ENCODE measurements around the gene PIK3R1.

Gene PIK3R1

DNA sequence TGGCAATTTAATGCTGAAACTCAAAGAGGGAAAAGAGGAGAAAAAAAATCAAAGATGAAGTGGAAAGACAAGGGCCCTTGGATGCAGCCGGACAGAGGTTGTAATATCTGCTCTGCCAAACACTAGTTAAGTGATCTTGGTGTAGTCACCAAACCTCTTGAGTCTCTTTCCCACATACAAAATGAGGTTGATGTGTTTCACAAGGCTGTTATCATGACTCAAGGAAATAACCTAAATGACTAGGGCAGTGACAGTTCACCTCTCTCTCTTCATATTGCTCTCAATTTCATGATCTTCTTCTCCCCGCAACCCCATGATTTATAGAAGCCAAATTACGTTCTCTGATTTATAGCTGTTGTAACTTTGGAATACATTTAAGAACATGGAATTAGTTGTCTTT lies 44.9 kb downstream of the PIK3R1 start:
- Histone ChIP-seq H3K27me3 (replicated peaks) (no peaks in the 10 kb centered on the region), H3K4me3 (ENCODE audit: low read depth, low read length) (no peak overlapping the region), H3K27ac (no peak overlapping the region), H3K36me3 (replicated peaks) (no peaks in the 10 kb centered on the region)
- in situ Hi-C loops (cut with HindIII; ENCODE audit: low pct_ligation_motif_present, low sequenced_read_pairs), result loop anchor here (25.0 kb wide), 1 partner anchor 998 kb away; no protein-coding TSS in a partner anchor
- no peak for DNase-seq
- TF ChIP-seq, protein P1, sequence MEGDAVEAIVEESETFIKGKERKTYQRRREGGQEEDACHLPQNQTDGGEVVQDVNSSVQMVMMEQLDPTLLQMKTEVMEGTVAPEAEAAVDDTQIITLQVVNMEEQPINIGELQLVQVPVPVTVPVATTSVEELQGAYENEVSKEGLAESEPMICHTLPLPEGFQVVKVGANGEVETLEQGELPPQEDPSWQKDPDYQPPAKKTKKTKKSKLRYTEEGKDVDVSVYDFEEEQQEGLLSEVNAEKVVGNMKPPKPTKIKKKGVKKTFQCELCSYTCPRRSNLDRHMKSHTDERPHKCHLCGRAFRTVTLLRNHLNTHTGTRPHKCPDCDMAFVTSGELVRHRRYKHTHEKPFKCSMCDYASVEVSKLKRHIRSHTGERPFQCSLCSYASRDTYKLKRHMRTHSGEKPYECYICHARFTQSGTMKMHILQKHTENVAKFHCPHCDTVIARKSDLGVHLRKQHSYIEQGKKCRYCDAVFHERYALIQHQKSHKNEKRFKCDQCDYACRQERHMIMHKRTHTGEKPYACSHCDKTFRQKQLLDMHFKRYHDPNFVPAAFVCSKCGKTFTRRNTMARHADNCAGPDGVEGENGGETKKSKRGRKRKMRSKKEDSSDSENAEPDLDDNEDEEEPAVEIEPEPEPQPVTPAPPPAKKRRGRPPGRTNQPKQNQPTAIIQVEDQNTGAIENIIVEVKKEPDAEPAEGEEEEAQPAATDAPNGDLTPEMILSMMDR (IDR thresholded peaks at IDR 0.05; ENCODE audit: low read depth, low read length, missing control alignments), result no peak

DNA sequence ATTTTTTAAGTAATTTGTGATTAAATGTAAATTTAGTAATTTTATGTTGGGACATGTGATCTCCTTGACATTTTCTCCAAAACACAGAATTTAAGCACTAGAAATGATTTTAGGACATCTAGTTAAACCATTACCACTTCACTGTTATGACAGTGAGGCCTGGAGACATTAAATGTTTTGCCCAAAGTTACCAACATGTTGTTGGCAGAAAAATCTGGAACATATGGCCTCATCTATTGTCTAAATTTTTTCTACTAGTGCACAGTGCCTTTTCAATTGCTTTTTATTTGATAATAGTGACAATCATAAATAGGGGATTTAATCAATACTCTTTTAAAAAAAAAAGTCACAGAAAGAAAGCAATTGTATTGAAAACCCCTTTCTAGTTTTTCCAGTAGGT lies 45.6 kb downstream of the PIK3R1 start:
- in situ Hi-C loops (cut with HindIII; ENCODE audit: low pct_ligation_motif_present, low sequenced_read_pairs), result loop anchor here (25.0 kb wide), 1 partner anchor 999 kb away; no protein-coding TSS in a partner anchor
- no peak for DNase-seq
- Histone ChIP-seq H3K4me3 (ENCODE audit: low read depth, low read length) (no peak overlapping the region), H3K27me3 (replicated peaks) (no peaks in the 10 kb centered on the region), H3K27ac (no peak overlapping the region), H3K36me3 (replicated peaks) (no peaks in the 10 kb centered on the region)
- TF ChIP-seq, protein P1 (IDR thresholded peaks at IDR 0.05; ENCODE audit: low read depth, low read length, missing control alignments), result no peak

DNA sequence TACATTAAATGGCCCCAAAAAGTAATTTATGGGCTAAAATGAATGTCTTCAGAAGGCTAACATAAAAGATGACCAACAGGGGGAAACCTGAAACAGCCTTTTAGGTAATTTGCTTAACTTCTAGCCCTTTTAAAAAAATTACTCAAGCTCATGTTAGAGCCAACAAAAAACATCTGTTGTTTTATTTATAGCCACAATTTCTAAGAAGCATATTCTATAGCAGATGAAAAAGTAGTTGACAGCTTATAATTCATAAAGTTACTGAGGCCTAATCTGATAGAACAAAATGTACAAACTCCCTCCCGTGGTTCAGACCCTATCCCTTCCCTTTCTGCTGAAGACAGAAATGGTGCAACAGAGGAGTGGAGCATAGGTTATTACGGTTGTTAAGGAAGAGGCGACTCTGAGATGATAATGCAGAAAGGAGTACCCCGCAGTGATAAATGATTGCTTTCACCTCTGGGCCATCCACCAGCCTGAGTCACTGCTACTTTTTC lies 46.1 kb downstream of the PIK3R1 start:
- TF ChIP-seq, protein P1 (IDR thresholded peaks at IDR 0.05; ENCODE audit: low read depth, low read length, missing control alignments), result no peak
- in situ Hi-C loops (cut with HindIII; ENCODE audit: low pct_ligation_motif_present, low sequenced_read_pairs), result loop anchor here (25.0 kb wide), 1 partner anchor 999 kb away; no protein-coding TSS in a partner anchor
- Histone ChIP-seq H3K36me3 (replicated peaks) (no peaks in the 10 kb centered on the region), H3K27me3 (replicated peaks) (no peaks in the 10 kb centered on the region), H3K4me3 (ENCODE audit: low read depth, low read length) (no peak overlapping the region), H3K27ac (no peak overlapping the region)
- DNase-seq, result no peak

DNA sequence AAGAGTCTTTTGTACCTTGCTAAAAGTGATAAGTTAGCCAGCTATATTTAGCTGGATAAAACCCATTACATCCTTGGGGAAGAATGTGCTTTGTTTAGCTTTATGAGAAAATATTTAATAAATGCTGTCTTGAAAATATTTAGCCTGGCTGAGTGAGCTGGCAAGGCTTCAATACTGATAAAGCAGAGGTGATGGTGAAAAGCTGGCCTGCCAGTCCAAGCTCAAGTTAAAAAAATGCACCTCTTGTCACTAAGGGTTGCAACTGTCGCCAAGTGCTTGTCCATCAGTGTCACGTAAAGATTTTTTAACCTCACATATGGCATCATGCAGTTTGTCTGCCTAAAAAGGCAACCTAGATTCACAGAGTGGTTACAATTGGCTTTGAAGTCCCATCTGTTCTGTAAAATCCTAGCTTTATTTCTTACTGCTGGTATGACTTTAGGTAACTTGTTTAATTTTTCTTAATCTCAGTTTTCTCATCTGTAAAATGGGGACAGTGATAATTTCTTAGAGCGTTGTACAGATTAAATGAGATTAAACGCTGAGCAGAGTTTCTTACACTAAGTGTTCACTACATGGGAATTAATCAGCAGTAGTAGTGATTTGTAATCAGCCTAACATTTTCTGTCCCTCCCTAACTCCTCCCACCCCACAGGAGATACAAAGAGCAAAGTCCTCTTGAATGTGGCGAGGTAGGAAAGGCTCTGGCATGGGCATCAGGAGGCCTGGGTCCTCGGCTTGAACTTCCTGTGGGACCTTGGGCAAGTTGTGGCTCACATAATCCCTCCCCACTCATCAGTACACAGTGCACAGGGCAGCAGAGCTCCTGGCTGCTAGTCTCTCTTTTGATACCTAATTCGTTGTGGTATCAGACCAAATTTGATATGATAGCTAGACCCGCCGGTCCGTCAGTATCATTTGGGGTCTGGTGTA lies 48.7 kb downstream of the PIK3R1 start:
- in situ Hi-C loops (cut with HindIII; ENCODE audit: low pct_ligation_motif_present, low sequenced_read_pairs), result loop anchor here (25.0 kb wide), 1 partner anchor 1002 kb away; no protein-coding TSS in a partner anchor
- TF ChIP-seq, protein P1 (IDR thresholded peaks at IDR 0.05; ENCODE audit: low read depth, low read length, missing control alignments), result no peak
- Histone ChIP-seq H3K27ac (no peak overlapping the region), H3K36me3 (replicated peaks) (no peaks in the 10 kb centered on the region), H3K27me3 (replicated peaks) (no peaks in the 10 kb centered on the region), H3K4me3 (ENCODE audit: low read depth, low read length) (no peak overlapping the region)
- peak; percentile 63 for DNase-seq

DNA sequence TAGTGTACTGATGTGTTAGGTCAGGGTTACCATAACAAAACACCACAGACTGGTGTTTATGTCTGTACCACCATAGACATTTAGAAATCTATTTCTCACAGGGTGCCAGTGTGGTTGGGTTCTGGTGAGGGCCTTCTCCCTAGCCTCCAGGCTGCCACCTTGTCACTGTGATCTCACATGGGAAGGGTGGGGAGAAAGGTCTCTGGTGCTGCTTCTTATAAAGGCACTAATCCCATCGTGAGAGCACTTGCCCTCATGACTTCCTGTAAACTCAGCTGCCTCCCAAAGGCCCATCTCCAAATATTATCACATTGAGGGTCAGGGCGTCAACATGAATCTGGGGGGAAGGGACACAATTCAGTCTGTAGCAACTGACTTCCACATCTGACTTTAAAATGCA lies 49.8 kb downstream of the PIK3R1 start:
- Histone ChIP-seq H3K4me3 (ENCODE audit: low read depth, low read length) (no peak overlapping the region), H3K27me3 (replicated peaks) (no peaks in the 10 kb centered on the region), H3K27ac (no peak overlapping the region), H3K36me3 (replicated peaks) (no peaks in the 10 kb centered on the region)
- DNase-seq, result no peak
- in situ Hi-C loops (cut with HindIII; ENCODE audit: low pct_ligation_motif_present, low sequenced_read_pairs), result loop anchor here (25.0 kb wide), 1 partner anchor 1003 kb away; no protein-coding TSS in a partner anchor
- TF ChIP-seq, protein P1 (IDR thresholded peaks at IDR 0.05; ENCODE audit: low read depth, low read length, missing control alignments), result no peak

Data from brain microvascular endothelial cell (primary cell).